HG02759 (cell line): ENCODE results near the gene TFG.
A peak's percentile ranks its signal among the peaks of the same experiment; 100 is the strongest.
"Not testable (repeated sequence)": the region's sequence is repeated elsewhere in the genome, so short reads cannot be mapped to it uniquely, and the experiment has no call there.

Experiments
- ATAC-seq: cut with Tn5 transposase; IDR thresholded peaks from one replicate; pipeline ENCODE4 v1.9.1; 2021; ENCODE audit warnings: mild to moderate bottlenecking, moderate library complexity; ENCODE audit not compliant: unreplicated experiment

The TFG gene

DNA sequence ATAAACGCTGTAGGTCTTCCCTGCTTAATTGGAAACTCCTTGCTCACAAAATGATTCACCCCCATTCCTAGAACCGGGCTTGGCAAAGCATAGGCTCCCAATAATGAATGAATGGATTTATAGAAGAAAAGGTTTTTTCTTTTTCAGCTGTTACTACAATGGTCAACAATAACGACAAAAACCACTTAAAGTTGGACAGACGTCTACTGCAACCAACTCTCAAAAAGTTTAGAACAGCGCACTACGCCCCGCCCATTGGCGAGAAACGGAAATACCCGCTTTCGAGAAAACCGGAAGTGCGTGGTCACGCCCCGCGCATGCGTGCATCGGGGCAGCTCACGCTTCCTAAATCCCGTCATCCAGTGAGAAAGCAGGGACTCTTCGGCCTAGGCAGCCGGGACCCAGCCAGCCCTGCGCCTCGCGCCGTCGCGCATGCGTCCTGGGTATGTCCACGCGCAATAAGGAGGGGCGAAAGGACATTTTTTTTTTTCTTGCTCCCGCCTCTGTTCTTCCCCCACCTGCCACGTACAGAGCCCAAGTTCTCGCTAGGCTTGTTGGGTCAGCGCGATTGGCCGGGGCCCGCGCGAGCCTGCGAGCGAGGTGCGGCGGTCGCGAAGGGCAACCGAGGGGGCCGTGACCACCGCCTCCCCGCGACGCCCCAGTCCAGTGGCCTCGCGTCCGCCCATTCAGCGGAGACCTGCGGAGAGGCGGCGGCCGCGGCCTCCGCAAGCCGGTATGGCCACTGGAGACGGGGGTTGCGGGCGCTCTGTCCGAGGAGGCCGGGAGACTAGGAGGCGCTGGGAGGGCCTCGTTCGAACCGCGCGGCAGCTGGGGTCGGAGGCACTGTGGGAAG, at the start of gene TFG:
TFG (plus strand) TSS at position 506 of the 853 bp plus-strand sequence. CDS start 4,192 bp downstream, outside the sequence.
- peak; percentile 95 for ATAC-seq

DNA sequence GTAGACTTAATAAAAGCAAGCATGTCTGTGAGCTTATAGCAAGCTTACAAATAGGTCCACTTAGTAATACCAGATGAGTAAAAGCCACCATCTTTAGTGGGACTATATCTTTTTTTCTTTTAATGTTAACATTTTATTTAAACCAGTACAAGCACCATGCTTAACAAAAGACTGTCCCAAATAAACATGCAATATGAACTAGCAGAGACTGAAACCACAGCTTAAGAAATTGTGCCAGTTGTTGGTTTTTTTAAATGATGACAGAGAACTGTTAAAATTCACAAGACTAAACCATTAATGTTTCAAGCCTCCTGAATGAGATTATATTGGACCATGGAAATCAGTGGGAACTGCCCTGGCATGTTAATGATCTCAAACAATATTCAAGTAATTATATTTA, 48.0 kb upstream of the TFG start:
- not testable (repeated sequence) for ATAC-seq

DNA sequence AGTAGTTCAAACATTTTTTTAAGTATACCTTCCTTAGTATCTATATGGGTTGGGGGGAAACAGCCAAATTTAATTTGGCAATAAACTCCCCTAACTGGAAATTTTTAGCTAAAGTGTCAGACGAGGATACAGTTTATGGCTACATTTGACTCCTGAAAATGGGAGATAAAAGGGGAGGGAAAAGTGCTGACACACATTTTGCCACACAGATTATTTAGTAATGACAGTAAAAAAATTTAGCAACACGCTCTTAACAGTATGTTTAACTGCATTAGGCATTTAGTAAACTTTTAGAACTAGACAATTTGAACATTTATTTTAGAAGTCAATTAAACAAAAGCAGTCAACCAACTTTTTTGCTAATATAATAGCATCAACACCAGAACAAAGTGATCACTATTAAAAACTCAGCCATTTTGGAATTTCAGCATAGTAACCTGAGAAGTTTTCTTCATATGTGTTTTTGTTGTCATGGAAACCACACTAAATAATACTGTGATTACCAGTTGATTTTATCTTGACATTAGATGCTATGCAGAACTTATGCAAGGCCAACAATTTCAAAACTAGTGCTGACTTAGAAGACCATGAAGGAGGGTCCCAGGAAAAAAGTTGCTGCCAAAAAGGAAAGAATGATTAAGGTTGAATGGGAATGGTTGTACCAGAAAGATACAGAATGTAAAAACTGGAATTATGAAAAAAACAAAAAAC, 47.0 kb upstream of the TFG start:
- ATAC-seq: no peak

DNA sequence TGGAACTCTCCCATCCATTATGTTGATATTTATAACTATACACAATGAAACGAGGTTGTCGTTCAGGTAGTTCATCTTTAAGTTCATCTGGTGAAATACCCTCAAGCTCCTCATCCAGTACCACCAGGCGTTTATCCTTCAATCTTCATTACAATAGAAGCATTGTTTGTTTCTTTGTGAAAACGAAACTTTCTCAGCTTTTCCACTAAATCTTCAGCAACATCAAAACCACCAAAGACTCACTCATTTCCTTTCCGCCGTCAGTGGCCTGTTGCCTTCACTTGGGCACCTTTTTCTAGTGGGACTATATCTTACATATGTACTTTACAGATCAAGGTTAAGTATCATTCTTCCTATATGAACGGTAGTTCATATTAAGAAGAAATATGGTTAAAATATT, 44.1 kb upstream of the TFG start:
- ATAC-seq: no peak

DNA sequence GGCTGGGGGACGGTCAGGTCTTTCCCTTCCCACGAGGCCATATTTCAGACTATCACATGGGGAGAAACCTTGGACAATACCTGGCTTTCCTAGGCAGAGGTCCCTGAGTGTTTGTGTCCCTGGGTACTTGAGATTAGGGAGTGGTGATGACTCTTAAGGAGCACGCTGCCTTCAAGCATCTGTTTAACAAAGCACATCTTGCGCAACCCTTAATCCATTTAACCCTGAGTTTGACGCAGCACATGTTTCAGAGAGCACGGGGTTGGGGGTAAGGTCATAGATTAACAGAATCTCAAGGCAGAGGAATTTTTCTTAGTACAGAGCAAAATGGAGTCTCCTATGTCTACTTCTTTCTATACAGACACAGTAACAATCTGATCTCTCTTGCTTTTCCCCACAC, 42.6 kb upstream of the TFG start:
- not testable (repeated sequence) for ATAC-seq

DNA sequence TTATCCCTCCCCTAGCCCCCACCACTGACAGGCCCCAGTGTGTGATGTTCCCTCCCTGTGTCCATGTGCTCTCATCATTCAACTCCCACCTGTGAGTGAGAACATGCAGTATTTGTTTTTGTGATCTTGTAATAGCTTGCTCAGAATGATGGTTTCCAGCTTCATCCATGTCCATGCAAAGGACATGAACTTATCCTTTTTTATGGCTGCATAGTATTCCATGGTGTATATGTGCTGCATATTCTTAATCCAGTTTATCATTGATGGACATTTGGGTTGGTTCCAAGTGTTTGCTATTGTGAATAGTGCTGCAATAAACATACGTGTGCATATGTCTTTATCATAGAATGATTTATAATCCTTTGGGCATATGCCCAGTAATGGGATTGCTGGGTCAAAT, 42.0 kb upstream of the TFG start:
- not testable (repeated sequence) for ATAC-seq

DNA sequence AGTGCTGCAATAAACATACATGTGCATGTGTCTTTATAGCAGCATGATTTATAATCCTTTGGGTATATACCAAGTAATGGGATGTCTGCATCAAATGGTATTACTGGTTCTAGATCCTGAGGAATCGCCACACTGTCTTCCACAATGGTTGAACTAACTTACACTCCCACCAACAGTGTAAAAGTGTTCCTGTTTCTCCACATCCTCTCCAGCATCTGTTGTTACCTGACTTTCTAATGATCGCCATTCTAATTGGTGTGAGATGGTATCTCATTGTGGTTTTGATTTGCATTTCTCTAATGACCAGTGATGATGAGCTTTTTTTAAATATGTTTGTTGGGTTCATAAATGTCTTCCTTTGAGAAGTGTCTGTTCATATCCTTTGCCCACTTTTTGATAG, 38.3 kb upstream of the TFG start:
- not testable (repeated sequence) for ATAC-seq

DNA sequence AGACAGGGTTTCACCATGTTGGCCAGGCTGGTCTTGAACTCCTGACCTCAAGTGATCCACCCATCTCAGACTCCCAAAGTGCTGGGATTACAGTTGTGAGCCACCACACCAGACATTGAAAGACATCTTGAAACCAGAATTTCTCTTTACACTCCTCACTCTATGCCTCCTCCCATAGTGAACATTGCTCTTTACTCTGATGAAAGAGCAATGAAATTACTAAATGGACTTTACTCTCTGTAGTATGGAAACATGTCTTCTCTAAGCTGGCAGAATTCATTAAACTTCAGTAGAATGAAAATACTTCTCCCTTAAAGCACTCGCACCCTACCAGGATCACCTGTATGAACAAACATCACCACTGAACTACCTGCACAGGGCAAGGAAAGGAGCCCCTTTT, 27.8 kb upstream of the TFG start:
- no peak for ATAC-seq

DNA sequence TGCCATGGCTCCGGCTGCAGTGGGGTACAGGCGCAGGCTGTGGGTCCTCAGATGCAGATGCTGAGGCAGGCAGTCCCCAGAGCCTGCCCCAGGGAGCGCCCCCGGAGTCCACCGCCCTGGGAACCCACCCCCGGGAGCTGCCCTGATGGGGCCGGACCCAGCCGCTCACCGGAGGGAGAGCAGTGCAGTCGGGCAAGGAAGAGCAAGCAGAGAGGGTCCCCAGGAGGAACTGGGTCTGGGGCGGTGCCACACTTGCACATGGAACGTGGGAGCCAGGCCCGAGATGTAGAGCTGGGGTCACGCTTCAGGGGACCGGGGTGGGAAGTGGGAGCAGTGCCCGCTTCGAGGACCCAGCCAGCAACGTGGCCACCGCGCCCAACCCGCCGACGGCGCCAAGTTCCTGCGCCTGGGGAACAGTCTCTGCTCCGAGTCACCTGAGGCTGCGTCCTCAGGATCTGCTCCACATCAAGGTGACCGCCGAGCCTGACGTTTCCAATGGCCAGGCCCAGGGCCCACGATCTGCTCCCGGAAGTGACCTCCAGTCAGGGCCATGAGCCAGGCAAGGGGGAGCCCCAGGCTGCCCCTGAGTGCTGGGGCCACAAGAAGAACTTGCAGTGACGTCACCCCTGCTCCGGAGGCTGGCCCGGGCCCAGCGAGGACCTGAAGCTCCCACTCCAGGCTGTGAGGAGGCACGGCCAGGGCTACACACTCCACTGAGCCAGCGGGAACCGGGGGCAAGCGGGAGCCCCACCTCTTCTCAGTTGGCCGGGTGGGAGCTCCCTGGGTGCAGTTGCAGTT, 27.0 kb upstream of the TFG start:
- no peak for ATAC-seq

DNA sequence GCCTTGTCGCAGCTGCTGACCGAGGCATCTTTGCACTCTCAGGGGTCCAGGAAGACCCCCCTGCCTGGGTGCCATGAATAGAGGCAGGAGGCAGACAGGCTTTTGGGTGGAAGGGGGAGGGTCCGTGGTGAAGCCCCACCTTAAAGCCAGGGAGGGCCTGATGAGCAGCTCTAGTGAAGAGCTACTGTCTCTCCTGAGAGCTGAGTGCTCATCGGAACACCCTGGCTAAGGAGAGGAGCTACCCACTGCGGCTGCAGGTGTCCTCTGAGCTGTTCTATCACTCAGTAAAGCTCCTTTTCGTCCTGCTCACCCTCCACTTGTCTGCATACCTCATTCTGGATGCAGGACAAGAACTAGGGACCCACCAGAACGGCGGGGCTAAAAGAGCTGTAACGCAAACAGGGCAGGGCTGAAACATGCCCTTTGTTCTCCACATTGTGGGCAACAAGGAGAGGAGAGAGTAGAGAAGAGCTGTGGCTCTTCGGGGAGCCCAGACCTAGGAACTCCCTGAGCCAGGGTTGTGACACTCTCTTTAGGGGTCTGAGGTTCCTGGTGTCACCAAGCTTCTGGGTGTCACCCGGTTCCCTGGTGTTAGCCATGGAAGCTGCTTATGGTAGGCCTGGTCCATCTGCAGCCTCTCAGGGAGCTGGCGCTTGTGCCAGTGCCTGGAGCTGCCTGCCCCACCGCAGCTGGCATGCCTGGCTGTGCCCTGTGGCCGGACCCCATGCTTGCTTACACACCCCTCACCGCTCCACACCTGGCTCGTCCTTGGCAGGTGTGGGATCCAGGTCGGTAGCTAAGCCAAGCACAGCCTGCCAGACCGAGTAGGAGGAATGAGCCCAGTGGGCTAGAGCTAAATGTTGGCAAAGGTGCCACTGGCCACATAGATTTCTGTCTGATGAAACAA, 26.2 kb upstream of the TFG start:
- ATAC-seq: no peak

DNA sequence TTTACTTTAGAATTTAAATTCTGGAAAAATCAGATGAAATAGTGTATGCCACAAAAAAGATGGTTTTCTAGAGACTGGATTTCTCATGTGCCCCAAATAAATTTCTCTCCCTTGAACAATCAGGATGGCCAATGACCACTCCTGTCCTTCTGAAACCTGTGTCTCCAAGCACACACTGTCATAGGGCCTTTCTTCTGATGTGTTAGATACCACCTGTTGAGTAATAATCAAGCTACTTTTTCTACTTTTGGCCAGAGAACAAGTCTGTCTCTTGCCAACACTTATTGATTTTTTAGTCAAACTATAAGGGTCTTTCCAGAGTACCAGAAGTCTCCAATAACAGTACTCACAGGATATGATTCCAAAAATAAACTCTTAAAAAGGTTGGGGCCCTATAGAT, 16.1 kb upstream of the TFG start:
- no peak for ATAC-seq

DNA sequence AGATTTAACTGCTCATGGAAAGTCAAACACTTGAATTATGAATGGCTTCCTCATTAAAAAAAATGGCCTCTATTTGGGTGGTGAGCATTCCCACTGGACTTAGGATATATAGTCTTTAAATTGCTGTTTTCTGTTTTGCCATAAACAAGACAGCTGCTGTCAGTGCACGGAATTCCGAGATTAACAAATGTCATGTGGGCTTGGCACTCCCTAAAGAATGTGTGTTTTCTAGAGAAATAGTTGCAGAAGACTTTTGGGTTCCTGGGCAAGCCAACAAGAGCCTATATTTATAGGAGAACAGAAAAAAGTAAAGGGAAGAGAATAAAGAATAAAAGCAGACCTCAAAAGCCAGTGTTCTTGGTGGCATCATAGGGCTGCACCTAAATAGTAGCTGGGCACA, 13.6 kb upstream of the TFG start:
- no peak for ATAC-seq

DNA sequence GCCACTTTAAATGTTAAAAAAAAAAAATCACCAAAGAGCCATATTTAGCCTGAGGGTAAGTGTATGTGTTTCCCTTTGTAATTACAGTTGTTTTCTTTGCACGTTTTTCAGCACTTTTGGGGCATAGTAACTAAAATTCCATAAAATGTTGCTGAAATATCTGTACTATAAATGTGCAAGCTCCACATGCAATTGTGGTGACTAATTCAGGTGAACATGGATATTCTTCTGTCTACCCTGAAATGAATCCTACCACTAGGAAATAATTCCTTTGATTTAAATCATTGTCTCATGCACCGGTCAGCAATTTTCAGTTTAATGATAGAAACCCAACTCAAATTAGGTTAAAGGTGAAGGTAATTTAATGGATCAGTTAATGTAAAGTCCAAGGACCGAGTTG, 13.1 kb upstream of the TFG start:
- no peak for ATAC-seq

DNA sequence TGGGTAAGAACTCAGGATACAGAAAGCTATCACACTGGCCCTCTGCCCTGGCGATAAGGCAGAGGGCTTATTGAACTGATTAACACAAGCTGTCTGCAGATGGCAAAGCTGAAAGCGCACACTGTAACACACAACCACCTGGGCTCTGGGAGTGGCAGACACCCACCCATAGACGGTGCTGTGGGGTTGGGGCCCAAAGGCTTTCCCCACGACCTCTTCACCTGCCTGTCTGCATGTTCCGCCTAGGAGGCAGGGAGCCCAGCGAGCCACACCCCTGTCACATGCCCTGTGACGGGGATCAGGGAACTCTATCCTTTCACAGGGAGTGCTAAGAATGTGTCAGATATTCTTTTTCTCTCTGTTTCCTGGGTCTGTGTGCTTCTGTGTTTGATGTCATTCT, 12.1 kb upstream of the TFG start:
- no peak for ATAC-seq

DNA sequence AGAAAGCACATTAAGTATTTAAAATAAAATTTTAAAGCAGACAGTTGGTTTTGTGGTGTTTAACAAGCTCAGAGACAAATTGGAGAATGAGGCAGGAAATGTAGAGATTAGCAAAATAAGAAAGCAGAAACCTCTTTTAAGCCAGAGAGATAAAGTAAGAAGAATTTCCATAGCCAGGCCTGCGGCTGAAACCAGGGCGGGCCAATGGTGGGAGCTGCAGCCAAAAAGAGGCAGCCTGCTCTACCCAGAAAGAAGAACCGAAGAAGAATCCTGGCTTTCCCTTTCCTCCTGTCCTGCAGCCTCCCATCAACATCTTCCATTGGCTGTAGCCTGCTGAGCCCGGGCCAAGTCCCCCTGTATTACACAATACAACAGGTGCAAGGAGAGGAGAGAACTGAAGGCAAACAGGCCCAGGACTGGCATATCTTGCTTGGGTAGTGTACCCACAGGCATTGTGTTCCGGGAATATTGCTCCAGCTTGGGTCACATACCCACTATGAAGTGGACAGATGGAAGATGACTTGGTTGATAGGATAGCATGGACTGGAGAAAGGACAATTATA, 11.5 kb upstream of the TFG start:
- no peak for ATAC-seq

DNA sequence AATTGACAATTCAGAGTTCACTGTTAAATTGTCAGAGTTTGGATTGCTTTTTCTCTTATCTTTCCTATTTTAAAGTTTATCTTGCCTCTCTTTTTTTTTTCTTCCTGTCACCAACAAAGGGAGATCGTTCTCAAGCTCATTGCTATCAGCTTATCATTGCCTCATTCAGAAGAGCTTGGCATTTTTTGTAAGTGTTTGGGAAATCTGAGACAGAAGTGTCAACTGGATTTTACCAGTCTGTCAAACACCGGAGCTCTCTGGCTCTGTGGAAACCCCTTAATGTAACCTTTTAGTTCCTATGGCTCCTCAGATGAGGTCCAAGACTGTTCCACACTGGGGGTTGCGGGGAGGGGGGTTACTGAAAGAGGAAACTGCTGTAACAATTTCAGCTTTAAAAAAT, 10.6 kb upstream of the TFG start:
- no peak for ATAC-seq

DNA sequence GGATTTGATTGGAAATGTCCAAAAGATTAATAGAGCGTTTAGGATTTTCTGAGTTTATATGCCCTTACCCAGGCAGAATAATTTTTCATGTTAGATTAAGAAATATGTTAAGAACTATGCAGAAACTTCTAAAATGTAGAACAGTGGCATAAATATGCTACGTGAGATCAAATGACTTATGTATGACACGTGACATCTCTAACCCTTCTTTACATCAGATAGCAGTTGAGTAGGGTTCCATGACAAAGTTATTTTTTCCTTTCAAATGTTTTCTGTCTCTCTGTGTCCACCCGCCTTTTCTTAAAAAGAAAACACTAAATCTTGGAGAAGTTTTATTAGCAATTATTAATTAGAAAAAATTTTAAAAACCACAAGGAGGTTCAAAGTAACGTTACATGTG, 8.6 kb upstream of the TFG start:
- no peak for ATAC-seq

DNA sequence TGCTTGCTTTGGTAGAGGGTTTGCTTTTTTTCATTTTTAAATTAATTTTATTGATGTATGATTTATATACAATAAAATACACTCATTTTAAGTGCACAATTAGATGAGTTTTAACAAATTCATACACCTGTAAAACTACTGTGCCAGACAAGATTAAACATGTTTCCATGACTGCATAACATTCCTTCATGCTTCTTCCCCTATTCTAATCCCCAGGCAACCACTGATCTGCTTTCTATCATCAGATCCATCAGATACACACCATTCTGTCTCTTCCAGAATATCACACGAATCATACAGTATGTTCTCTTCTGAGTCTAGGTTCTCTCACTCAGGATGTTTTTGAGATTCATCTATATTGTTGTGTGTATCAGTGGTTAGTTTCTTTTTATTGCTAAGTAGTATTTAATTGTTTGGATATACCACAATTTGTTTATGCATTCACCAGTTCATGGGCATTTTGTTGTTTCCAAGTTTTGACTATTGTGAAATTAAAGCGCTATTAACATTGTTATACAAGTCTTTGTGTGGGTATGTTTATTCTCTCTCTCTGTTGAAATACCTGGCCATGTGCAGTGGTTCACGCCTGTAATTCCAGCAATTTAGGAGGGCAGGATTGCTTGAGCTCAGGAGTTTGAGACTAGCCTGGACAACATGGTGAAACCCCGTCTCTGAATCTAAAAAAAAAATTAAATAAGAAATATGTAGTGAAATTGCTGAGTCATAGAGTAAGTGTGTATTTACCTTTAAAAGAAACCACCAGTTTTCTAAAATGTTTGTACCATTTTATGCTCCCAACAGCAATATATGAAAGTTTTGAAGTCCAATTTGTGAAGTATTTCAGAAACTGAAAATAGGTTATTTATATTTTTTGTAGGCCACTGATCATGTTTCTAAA, 7.0 kb upstream of the TFG start:
- no peak for ATAC-seq

DNA sequence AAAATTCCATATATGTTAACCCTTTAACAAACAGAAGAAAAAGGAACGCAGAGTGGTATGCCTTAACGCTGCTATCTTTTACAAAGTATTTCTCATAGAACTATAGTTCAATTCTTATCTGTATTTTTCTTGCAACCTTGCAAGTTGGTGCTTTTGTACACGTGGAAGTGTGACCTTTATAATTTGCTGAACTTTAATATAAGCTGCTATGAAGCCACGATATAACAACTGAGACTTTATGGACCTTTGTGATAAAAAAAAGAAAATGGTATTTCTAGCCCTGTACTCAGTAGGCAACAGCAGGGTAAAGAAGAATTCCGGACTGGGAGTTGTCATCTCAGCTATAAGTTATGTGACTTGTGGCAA, 6.3 kb upstream of the TFG start:
- ATAC-seq: no peak
